ENCODE results near the gene TRABD.

The TRABD gene

GRCh38 chr22:50219800-50220602 is 34.3 kb downstream of the TRABD start:
- DNase-seq: no peak

DNA sequence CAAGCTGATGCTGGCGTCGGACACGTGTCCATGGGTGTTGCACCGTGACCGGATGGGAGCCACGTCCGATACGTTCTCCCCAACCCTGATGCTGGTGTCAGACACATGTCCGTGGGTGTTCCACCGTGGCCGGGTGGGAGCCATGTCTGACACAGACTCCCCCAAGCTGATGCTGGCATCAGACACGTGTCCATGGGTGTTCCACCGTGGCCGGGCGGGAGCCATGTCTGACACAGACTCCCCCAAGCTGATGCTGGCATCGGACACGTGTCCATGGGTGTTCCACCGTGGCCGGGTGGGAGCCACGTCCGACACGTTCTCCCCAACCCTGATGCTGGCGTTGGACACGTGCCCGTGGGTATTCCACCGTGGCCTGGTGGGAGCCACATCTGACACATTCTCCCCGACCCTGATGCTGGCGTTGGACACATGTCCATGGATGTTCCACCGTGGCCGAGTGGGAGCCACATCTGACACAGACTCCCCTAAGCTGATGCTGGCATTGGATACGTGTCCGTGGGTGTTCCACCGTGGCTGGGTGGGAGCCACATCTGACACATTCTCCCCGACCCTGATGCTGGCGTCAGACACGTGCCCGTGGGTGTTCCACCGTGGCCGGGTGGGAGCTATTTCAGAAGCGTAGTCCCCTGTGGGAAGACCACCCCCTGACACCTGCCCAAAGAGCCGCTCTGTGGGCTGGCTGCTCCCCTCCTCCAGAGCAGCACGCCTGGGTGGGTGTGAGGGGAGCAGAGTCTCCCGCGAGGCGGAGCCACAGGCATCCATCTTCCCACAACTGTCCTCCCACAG is 35.1 kb downstream of the TRABD start:
- no peak for DNase-seq

DNA sequence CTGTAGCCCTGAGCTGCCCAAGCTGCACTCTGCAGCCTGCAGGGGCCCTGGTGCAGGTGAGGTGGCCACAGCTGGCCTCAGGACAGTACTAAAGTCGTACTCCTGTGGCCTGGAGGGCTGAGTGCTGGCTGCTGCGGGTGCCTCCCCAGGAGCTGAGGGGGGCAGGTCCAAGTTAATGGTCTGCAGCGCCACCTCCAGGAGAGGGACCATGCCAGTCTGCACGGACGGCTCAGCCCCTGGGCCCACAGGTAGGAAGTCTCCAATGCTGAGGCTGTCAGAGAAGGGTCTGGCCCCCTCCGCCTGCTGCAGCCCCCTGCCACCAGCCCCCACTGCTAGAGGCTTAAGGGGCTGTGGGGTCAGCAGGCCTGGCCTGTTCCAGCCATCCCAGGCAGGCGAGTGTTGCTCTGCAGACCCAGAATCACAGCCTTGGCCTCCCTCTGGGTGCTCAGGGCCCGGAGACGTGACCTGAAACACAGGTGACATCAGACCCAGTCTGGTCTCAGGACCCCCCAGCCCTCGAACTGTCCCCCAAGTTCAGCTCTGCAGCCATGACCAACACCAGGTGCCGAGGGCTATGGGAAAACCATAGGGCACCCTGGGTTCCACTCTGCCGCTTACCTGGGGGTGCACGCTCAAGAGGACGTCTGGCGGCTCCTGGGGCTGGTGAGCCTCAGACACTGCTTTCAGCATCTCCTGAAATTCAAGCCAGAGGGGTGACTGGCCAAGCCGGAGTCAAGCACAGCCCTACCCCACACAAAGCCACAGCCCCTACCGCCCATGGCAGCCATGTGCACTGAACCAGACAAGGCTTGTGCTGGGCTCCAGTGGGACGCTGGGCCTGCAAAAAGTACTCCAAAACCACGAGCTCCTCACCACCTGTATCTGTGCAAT is 35.9 kb downstream of the TRABD start:
- no peak for DNase-seq

- no peak for DNase-seq
These were observed 36.8 kb downstream of the TRABD start for GRCh38 chr22:50222508-50222907.

DNA sequence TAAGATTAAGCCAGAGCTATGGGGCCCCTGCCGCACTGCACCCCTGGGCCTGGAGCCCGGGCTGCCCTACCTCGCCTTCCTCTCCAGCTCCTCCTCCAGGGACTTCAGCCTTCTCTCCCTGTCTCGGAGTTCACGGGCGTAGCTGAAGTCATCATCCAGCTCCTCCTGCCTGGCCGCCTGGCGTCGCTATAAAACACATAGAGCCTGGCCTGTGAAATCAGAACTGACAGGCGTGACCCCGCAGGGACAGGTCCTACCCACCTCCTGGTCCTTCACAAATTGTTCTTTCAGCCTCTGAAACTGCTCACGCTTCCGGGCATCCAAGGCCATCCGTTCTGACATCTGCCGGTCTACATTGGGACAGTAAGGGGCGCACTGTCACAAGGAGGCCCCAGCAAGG is 38.4 kb downstream of the TRABD start:
- DNase-seq: no peak

GRCh38 chr22:50225200-50225969 is 39.7 kb downstream of the TRABD start:
- no peak for DNase-seq

DNA sequence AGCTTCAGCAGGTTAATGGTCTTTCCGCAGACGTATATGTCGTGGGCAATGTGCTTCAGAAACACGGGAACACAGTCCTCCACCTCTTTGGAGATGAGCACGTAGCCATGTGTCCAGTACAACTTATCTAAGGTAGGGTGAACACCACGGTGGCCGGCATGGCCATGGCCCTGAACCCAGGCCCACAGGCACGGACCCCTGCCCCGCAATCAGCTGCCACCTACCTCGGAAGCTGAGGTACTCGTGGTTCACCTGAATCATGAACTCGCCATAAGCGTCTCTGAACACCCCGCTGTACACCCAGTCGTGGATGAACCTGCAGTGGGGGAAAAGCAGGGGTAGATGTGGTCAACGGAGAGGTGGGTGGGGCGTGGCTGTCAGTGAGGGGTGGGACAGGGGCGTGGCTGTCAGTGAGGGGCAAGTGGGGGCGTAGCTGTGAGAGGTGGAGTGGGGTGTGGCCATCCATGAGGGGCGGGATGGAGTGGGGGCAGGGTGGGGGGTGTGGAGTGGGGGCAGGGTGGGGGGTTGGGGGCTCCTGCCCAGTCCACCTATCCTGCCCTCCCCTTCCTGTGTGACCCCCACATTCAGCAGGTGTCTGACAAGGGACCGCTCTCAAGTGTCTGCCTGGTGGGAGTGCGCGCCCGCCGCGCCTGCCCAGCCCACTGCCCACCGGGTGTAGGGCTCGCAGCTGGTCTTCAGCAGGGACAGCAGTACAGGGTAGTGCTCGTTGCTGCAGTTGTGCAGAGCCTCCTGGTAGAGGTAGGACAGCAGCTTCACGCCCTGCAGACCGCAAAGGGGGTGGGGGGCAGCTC is 40.6 kb downstream of the TRABD start:
- DNase-seq: no peak

DNA sequence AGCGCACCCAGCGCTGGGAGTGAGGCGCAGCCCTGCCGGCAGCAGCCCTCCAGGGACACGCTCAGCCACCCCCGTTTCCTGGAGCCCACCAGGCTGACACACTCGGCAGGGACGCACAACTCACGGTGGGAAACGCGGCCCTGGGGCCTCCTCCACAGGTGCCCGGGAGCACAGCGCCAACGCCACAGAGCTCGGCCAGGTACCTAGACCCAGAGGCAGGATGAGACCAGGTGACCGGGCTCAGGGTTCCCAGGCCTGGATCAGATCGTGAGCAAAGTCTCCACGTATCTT is 41.1 kb downstream of the TRABD start:
- DNase-seq: no peak

DNA sequence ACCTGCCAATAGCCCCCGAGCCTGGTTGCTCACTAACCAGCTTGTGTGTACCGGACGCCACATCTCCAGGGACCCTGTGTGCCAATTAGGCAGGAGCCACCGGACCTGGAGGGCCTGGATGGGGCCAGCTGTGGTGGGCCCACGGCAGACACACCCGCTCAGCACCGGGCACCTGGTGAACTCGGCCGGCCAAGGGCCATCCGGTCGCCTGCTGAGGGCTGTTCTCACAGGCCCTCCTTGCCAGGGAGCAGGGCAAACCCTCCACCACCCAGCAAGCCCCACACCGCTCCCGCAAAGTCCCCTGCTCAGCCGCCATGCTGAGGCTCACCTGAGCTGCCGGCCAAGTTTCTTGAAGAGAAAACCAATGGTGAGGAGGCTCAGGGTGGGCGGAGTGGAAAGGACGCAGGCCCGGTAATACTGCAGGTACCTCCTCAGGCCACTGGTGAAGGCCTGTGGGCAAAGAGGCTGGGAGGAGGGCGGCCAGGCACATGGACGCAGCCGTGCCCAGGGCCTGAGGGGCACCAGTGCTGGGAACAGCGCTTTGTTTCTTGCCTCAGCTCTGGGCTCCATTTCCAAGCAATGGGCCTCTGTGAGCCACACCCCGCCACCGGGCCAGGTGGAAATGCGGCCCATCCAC is 42.0 kb downstream of the TRABD start:
- no peak for DNase-seq

DNA sequence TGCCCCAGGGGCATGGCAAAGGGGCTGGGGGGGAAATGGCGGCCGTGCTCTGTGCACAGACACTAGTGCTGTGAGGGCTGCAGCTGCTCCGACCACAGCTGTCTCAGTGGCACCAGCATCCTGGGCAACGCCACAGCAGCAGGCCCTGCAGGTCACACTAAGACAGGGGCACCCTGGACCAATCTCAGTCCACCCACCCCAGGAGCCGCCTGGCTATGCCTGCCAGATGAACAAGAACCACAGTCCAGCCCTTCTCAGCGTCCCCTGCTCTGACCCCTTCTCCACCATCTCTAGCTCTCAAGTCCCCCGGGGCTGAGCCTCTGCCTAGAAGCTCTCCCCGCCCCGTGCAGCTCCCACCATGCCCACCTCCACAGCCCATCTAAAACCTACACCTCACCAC is 42.7 kb downstream of the TRABD start:
- no peak for DNase-seq

GRCh38 chr22:50229370-50229769 is 43.7 kb downstream of the TRABD start:
- no peak for DNase-seq

- no peak for DNase-seq
These were observed 46.9 kb downstream of the TRABD start for GRCh38 chr22:50232481-50233151.

GRCh38 chr22:50233223-50233622 is 47.5 kb downstream of the TRABD start:
- no peak for DNase-seq

DNA sequence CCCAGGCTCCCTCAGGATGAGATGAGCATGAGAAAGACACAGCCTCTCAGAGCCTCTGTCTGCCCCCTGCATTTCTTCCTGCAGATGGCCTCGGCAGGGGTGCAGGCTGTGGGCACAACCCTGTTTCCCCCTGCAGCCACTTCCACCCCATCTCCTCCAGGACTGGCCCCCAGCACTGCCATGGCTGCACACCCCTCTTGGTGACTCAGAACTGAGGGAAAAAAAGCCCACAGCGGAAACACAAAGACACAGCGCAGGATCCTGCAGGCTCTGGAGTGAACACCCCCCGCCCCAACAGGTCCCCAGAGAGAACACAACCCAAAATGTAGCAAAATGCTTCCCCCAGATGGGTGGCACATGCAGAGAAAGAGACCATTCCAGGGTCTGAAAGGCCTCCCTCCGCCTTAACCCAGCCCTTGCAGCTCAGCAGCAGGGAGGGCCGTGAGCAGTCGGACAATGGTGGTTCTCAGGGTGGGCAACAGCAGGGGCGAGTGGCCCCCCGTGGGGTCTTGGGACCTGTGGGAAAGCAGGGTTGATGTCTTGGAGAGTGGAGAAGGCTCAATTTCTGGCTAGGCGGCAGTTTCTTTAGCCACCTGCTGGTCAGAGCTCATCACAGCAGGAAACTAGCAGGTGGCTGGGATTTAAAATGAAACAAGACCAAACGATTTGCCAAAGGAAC is 51.2 kb downstream of the TRABD start:
- no peak for DNase-seq

DNA sequence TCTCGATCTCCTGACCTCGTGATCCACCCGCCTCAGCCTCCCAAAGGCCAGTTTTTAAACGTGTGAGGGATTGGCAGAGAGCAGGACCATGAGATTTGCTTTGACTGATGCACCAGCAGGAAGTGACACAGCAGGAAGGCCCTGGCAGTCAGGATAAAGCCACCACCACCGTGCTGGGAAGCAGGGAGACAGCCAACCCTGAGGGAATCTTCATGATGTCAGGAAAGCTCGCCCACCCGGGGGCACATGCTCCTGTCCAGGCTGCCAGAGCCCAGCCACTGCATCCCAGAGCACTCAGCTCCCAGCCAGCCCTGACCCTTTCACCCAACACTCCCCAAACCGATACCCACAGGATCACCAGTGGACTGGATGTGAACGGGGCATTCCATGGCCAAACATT is 53.0 kb downstream of the TRABD start:
- DNase-seq: no peak

- DNase-seq: no peak
These were observed 56.8 kb downstream of the TRABD start for GRCh38 chr22:50242406-50242949.

DNA sequence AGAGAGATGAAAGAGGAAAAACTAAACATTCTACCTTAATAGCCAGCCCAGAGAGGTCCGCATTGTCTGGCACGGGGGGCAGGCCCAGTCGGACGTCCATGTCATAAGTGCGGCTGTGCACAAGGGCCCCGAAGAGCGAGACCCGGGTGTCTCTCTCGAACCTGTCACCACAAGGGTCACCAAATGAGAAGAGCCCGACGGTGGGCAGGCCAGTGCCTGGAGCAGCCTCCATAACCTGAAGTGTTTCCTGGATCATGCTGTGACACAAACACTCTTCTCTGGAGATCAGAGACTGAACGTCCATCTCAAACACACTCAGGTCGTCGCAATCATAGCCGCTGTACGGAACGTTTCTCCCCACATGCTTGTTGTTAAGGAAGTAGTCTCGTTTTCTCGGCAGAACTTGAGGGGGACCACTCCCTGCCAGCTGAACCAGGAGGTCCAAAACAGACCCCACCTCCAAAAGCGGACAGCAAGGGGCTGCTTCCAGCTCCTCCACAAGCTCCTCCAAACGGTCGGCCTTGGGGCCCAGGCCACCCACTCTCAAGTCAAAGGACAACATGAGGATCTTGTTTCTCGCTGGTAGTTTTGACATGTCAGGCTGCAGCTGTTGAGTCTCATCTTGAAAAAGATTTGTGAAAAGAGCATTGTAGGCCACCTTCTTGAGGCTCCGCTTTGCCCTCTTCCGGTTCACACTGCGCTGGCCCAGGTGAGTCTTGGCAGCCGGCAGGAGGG is 58.1 kb downstream of the TRABD start:
- DNase-seq: no peak

GRCh38 chr22:50244420-50245213 is 58.9 kb downstream of the TRABD start, which contains the start of gene TUBGCP6:
Gene TUBGCP6 (minus strand): TSS chr22:50245023. CDS start chr22:50244459, 564 bp downstream.
- DNase-seq: peak; percentile 61
